NCI-H1417 (cell line): ENCODE results near the gene HYAL3.
"Not testable (repeated sequence)": the region's sequence is repeated elsewhere in the genome, so short reads cannot be mapped to it uniquely, and the experiment has no call there.

ENCODE experiments used
- DNase-seq, 3 experiments: peaks; one replicate each; lab custom pipeline; 2025; lab: John Stamatoyannopoulos, UW

HYAL3 gene

DNA sequence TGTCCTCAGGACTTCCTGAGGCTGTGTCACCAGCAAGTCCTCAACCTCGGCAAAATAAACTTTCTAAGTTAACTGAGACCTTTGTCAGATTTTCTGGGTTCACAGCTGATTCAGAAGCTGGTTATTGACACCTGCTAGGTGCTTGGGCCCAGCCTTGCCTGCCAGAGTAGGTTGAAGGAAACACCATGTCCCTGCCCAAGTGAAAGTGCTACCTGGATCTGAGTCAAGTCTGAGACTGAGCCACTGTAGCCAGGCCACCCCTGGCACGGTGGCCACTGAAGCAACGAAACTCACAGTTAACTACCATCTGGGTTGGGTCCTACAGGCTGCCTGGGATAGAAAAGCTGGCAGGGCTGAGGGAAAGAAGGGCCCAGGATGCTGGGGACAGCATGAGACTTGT lies 15.1 kb upstream of the HYAL3 start:
- DNase-seq, result no peak

DNA sequence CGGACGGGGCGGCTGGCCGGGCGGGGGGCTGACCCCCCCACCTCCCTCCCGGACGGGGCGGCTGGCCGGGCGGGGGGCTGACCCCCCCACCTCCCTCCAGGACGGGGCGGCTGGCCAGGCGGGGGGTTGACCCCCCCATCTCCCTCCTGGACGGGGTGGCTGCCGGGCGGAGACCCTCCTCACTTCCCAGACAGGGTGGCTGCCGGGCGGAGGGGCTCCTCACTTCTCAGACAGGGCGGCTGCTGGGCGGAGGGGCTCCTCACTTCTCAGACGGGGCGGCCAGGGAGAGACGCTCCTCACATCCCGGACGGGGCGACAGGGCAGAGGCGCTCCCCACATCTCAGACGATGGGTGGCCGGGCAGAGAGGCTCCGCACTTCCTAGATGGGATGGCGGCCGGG lies 12.8 kb upstream of the HYAL3 start:
- DNase-seq, result not testable (repeated sequence)

DNA sequence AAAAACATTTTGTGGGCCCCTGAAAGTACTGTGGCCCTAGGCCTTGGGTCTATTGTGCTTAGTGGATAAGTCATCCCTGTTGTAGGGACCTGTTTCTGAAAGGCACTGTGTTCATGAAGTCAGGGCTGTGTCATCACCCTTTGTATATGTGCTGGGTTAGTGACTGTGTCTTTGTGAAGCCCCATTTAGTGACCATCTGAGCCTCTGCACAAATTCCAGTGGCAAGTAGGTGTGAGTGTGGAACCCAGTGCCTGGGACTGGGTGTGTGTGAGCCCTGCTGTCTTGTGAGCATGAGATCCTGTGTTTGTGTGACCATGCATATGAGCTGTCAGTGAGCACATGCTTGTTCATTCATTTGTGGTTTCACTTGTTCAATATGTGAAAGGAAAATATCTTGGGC lies 5.4 kb upstream of the HYAL3 start:
- no peak for DNase-seq

DNA sequence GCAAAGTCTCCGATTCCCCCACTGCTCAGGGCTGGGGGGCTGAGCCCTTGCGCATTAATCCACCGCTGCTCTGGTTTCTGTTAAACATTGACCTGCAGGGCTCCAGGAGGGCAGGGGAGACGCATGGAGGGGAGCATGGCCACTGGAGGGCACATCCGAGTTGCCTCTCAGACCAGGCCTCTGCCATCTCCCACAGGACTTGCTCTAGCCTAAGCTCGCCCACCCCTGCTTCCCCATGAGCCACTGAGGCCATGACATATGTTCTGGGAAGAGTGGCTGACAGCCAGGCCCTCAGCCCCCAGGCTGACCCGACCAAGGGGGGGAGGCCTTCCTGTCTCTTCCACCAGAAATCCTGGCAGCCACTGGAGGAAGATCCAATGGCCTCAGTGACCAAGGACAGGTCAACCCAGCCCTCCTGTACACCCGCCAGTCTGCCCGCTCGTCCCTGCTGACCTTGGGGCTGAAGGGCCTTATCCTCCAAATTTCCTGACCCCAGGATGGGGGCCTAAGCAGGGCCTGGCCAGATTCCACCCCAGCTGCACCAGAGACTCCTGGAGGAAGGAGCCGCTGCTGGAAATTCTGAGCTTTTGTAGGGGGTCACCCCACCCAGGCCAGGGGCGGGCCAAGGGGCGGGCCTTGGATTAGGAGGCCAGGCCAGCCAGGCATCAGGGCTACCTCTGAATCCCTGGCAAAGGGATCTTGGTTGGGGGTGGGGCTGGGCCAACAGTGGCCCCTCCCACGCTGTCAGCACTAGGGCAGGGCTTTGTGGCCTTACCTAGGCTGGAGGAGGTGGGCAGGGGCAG lies 4.0 kb upstream of the HYAL3 start, which contains the start of gene HYAL1:
Gene HYAL1, minus strand, starts transcription at position 562 of the 803 bp plus-strand sequence. CDS start 618 bp downstream, outside the sequence.
- no peak for DNase-seq

DNA sequence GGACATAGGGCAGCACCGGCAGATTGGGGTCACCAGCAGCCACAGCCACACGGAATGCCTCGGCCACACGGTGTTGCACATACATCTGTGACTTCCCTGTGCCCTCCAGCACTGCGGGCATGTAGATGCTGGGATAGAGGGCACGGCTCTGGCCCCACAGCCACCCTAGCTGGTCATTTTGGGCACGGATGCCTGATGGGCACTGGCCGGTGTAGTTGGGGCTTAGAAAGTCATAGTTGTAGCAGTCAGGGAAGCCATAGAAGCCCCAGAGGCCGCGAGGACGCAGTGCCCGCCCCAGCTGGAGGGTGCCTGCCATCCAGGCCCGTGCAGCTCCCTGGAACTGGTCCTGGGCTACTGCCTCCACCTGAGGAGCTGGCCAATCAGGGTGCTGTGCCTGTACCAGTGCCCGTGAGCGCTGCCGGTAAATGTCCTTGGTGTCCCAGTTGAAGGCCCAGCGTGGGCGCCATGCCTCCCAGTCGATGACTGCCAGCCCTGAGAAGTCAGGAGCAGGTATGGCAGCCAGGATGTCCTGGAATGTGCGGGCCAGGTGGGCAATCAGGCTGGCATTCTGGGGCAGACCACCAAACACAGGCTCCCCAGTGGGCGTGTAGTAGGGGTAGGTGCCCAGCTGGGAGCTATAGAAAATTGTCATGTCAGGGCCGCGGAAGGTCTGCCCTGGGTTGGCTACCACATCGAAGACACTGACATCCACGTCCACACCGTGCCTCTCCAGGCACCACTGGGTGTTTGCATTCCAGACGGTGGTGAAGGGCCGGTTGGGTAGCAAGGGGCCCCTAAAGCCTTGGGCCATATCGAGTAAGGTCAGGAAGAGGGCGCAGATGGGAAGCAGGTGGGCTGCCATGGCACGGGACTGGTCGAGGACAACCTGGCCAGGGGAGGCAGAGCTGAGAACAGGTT lies 3.1 kb upstream of the HYAL3 start:
- DNase-seq, result no peak

DNA sequence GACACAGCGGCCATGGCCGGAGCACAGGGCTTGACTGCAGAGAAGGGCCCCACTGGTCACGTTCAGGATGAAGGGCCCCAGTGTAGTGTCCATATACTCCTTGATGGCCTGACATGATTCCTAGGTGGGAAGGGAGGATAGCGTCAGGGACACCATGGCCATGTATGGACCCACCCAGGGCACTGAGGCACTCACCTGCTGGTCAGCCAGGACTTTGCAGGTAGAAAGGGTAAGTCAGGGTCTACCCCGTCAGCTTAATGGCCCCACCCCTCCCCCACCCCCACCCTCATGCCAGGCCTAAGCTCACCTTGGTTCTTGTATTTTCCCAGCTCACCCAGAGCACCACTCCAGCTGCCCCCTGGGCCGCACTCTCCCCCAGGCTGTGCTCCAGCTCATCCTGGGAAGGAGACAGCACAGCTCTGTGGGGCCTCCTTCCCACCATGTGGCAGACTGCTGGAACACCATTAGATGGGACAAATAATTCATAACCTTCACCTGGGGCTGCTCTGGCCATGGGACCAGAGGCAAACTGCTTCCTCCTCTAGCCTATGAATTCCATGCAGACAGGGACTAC lies 1.6 kb upstream of the HYAL3 start:
- DNase-seq, result no peak

DNA sequence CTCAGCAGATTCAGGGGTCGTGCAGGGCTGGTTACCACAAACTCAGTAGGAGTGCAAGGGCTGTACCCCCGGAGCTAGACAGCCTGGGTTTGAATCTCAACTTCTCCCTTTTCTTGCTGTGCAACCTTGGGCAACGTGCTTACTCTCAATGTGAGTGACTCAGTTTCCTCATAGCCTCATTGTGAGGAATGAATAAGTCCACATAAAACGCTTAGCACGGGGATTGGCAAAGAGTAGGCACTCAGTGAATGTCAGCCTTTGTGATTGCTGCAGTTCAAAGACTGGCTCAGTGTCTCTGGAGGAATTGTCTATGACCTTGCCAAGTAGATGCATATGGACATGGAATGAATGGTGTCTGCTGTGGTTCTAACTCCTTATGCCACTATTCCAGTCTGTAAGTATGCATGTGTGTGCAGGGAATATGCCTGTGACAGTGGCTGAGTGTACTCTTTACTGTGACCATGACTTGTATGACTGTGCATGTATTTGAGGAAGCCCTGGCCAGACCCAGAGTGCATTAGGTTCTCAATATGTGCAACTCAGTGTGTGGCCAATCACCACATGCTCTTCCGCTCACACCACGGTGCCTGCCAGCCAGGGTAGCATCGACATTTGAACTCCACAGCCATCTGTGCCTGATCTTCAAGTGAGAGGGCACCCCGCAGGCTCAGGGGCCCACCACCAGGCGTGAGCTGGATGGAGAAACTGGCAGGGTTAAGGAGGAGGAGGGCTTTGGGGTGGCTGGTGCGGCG lies 900 bp upstream of the HYAL3 start:
- DNase-seq, result no peak

DNA sequence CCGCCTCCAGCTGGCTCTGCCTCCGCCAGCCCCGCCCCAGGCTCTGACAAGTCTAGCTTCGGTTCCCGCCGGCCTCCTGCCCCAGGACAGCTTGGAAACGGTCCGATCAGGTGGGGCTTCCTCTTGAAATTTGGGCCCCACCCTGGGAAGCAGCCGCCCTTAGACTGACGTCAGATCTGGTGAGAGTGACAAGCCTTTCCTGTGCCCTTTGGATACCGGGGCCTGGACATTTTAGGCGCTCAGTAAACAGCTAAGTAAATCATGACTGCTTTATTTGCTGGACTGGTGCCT lies 378 bp upstream of the HYAL3 start:
- DNase-seq, result no peak

DNA sequence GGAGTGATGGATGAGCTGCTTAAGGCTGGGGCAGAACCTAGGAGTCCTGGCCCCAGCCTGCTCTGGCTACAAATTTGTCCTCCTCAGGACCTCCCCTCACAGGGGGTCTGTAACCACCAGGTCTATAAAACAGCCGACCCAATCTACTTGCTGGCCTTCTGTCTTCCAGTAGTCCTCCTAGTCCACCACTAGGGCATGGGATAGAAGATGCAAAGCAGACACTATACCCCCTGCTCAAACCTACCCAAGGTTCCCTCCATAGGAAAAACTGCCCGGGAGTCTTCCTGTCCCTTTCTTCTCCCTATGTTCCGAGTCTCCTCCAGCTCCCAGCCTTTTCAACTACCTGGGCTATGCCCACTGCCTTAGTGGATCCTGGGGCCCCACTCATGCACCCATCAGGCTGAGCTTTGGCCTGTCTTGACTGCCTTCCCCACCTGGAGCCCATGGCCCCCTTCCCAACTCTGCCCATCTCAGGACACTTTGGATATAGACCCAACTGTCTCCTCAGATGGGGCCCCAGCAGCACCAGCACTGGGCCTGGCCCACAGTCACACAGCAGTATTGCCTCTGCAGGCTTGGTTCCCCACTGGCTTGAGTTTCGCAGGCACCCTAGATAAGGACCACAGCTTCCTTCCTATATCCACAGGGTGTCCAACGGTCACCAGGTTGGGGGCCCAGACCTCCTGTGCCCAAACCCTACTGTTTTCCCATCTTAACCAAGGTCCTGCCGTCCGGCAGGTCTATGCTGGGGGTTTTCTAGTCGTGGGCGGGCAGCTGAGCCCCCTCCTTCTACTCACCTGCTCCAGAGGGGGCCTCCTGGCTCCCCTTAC lies 1.1 kb downstream of the HYAL3 start:
- no peak for DNase-seq

DNA sequence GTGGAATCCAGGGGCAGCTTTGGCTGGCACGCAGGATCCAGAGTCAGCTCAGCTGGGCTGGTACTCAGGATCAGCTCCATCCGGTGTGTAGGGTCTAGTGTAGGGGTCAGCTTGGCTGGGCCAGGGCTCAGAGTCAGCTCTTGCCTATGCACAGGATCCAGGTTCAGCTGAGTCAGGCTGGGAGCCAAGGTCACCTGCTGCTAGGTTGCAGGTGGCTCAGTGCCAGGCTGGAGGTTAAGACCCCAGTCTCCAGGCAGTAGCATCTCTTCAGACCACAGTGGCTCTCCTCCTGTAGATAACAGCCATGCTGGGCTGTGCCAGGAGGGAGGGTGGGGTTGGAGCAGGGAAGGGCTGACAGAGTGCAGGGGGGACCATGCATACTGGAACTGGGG lies 1.8 kb downstream of the HYAL3 start:
- no peak for DNase-seq

DNA sequence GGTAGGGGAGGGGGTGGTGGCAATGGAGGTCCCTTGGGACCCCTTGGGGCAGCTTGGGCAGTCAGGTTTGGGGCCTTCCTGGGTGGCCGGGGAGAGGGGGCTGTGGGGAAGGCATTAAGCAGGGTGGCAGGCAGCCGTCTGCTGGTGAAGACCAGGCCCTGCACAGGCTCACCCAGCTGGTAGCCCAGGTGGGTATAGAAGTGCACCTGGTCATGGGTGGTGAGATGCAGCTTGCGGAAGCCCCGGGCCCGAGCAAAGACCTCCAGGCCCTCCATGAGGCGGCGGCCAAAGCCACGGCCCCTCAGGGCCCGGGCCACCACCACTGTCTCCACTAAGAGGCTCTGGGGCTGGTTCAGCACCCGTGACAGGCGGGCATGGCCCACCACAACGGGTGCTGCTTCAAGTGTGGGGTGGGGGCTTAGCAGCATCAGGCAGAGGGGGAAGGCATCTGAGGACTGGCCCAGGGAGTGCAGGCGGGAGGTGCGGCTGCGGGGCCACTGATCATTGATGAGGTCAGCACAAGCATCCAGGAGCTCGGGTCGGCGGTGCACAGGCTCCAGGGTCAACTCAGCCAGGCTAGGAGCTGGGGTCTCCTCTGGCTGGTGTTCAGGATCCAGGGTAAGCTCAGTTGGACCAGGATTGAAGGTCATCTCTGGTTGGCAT lies 2.4 kb downstream of the HYAL3 start:
- no peak for DNase-seq

DNA sequence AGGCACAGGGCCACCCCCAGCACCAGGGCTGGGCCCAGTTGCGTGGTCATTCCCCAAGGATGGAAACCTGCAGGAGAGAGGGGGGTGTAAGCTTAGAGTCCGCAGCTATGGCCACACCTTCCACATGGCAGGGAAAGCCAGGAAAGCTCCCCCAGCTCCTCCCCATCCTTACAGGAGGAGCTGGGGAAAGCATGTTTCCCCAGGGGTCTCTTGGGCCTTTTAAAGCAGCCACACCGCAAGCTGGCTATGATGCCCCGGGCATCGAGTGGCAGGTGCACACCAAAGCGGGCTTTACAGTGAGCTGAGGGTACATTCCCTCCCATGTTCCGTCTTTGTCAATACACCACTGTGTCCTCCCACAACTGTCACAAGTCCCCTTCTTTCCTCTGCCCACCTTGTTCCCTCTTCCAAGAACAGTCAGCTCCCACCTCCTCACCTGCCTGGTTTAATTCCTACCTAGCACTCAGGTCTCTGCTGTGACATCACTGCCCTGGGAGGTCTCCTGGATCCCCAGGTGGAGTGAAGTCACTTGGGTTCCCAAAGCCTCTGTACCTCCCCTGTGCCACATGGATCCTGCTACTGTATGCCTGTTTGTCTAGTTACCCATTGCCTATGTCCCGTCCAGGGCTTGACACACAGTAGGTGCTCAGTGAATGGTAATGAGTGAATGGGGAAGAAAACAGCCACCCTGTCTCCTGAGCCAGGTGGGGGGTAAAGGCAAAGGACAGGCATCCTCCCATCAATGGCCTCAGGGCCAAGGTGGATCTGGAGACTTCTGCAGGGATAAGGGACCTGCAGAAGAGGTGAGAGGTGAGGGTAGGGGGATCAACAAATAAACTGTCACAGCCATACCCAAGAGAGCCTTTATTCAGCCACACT lies 3.4 kb downstream of the HYAL3 start:
- no peak for DNase-seq

DNA sequence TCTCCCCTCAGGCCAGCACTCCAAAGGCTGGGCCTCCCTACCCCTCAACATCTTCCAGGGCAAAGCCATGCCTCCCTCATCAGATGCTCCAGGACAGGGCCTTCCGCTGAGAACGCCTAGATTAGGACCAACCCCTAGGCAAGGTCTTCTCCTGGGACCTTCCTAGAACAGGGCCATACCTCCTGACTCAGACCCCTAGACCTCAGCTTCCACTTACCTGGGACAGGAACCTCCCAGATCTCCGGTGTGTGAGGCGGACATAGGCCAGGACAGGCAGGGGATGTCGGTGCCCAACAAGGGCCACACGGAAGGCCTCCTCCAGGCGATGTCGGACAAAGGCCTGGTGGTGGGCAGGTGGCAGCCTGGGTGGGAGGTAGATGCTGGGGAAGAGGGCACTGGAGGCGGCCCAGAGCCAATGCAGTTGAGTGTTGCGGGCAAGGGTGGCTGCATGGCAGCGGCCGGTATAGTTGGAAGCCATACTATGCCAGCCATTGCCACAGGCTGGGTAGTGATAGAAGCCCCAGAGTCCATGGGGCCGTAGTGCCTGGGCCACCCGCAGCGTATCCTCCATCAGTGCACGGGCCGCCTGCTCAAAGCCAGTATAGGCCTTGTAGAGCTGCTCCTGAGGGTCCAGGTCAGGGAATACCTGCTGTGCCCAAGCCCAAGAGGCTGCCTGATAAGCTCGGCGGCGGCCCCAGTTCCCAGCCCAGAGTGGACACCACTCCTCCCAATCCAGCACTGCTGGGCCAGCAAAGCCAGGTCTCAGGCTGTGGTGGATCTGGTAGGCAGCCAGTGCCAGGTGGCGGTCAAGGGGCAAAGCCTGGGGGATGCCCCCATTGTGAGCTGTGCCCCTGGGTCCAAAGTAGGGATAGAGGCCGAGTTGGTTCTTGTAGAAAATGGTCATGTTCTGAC lies 4.5 kb downstream of the HYAL3 start:
- DNase-seq, result no peak

DNA sequence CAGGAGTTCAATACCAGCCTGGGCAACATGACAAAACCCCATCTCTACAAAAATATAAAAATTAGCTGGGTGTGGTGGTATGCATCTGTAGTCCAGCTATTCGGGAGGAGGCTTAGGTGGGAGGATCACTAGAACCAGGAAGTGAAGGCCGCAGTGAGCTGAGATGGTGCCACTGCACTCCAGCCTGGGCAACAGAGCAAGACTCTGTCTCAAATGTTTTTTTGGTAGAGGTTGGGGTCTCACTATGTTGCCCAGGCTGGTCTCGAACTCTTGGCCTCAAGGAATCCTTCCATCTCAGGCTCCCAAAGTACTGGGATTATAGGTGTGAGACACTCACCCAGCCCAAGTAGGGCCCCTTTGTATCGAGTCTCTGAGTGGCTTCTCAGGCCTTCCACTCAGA lies 5.1 kb downstream of the HYAL3 start:
- DNase-seq, result no peak

DNA sequence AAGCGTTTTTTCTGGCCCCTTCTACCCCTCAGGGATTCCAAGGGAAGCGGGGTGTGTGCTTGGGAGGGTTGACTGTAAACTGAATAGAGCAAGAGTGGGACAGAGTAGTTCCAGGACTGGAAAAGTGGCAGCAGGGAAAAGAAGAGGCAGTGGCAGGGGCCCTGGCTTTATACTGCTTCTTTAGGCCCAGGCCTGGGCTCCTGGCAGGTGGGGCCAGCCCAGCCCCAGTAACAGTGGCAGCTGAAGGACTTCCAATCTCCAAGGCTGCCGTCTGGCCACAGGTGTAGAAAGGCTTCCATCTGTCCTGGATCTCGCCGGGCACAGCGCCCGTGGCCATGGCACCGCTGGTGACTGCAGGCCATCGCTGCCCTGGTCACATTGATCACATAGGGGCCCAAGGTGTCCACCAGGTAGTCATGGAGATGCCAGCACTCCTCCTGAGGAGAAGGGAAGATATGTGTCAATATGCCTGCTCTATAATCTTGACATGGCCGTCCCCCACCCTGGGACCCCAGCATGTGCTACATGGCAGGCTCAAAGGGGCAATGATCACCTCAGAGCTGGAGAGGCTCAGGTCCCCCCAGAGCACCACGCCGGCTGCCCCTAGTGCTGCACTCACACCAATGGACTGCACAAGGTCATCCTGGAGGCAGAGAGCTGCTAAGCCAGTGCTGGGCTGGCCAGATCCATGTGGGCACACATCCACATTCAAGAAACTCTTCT lies 6.0 kb downstream of the HYAL3 start:
- no peak for DNase-seq

DNA sequence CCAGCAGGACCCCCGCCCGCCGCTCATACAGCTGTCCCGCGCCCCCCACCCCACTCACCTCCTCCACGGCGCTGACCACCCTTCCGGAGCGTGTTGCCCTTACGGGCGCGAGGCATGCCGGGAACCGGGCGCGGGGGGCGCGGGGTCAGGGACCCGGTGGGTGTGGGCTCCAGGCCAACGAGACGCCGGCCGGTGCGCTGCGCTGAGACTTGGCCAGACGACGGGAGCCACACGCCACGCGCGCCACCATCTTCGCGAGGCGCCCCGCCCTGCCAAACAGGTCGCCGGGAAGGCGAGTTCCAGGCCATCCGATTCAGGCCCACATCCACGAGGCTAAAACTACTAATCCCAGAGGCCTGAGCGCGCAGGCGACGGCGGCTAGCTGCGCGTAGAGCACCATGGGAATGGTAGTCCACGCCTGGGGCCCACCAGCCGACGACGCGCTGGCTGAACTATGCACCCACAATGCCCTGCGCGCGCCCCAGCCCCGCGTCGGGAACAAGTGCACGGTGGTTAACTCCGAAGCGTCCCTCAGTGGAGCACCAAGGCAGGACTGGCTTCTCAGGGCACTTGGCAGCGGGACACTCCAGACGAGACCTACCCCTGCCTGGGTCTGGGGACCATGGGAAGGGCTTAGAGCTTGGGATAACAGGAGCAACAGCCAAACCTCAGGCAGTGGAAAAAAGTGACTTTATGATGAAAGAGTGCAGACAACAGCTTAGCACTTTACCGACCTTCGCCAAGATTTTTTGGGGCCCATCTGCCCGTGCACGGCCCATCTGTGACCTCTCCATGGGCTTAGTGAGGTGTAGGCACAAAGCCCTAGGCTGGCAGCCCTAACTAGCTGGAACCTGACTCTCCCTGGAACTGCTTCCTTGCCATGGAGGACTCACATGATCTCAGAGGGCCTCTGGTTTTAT lies 6.8 kb downstream of the HYAL3 start, which contains the start of gene IFRD2:
Gene IFRD2, minus strand, starts transcription at position 271 of the 920 bp plus-strand sequence. Its CDS starts 155 bp downstream, at position 116.
- peak; percentile 89 to 95 (median 92) for DNase-seq

DNA sequence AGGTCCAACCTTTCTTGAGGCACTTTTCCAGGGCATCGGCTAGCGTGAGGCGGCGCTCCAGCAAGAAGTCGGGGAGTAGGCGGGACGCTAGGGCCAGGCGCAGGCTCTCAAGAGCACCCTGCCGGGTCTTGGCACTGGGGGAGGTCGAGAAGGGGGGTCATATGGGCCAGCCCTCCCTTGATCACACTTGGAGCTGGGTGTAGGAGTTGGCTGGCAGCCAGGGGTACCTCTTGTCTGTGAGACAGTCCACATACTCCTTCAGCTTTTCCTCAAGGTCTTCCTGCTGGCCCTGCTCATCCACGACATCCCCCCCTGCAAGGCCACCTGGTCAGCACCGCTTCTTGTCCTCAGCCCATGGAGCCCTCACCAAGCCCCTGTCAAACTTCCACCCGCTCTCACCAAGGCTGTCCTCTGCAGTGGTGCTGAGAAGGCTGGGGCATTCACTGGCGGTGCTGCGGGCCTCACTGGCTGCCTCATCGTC lies 9.0 kb downstream of the HYAL3 start:
- DNase-seq, result no peak
